ENCODE results near the gene CYP2C18.
"Not testable (repeated sequence)": the region's sequence is repeated elsewhere in the genome, so short reads cannot be mapped to it uniquely, and the experiment has no call there.

Gene CYP2C18

GRCh38 chr10:94676496-94676895, 7.0 kb upstream of the CYP2C18 start:
- Histone ChIP-seq H3K36me3 (ENCODE audit: control insufficient read depth, insufficient read depth, low read length) (no peaks in the 10 kb centered on the region), H3K4me3 (ENCODE audit: low read depth, low read length) (no peak overlapping the region), H3K4me1 (ENCODE audit: control insufficient read depth, insufficient read depth, low read length) (no peaks in the 10 kb centered on the region), H3K9me3 (ENCODE audit: control insufficient read depth, insufficient read depth, low read length) (no peaks in the 10 kb centered on the region), H3K9ac (ENCODE audit: low read depth, low read length) (no peak overlapping the region), H3K27me3 (ENCODE audit: control insufficient read depth, insufficient read depth, low read length) (no peaks in the 10 kb centered on the region)

GRCh38 chr10:94677691-94678090, 5.8 kb upstream of the CYP2C18 start:
- Histone ChIP-seq H3K27me3 (ENCODE audit: control insufficient read depth, insufficient read depth, low read length) (no peaks in the 10 kb centered on the region), H3K4me1 (ENCODE audit: control insufficient read depth, insufficient read depth, low read length) (no peaks in the 10 kb centered on the region), H3K36me3 (ENCODE audit: control insufficient read depth, insufficient read depth, low read length) (no peaks in the 10 kb centered on the region), H3K4me3 (ENCODE audit: low read depth, low read length) (no peak overlapping the region), H3K9ac (ENCODE audit: low read depth, low read length) (no peak overlapping the region), H3K9me3 (ENCODE audit: control insufficient read depth, insufficient read depth, low read length) (no peaks in the 10 kb centered on the region)

GRCh38 chr10:94678475-94678874, 5.1 kb upstream of the CYP2C18 start:
- H3K36me3 ChIP-seq (ENCODE audit: control insufficient read depth, insufficient read depth, low read length), result no peaks in the 10 kb centered on the region
- H3K9me3 ChIP-seq (ENCODE audit: control insufficient read depth, insufficient read depth, low read length), result no peaks in the 10 kb centered on the region
- H3K27me3 ChIP-seq (ENCODE audit: control insufficient read depth, insufficient read depth, low read length), result no peaks in the 10 kb centered on the region
- no peak overlapping the region for H3K9ac ChIP-seq (ENCODE audit: low read depth, low read length)
- H3K4me1 ChIP-seq (ENCODE audit: control insufficient read depth, insufficient read depth, low read length), result no peaks in the 10 kb centered on the region
- H3K4me3 ChIP-seq (ENCODE audit: low read depth, low read length), result no peak overlapping the region

GRCh38 chr10:94680544-94680943, 3.0 kb upstream of the CYP2C18 start:
- Histone ChIP-seq H3K9ac (ENCODE audit: low read depth, low read length) (no peak overlapping the region), H3K36me3 (ENCODE audit: control insufficient read depth, insufficient read depth, low read length) (no peaks in the 10 kb centered on the region), H3K9me3 (ENCODE audit: control insufficient read depth, insufficient read depth, low read length) (no peaks in the 10 kb centered on the region), H3K4me1 (ENCODE audit: control insufficient read depth, insufficient read depth, low read length) (no peaks in the 10 kb centered on the region), H3K4me3 (ENCODE audit: low read depth, low read length) (no peak overlapping the region), H3K27me3 (ENCODE audit: control insufficient read depth, insufficient read depth, low read length) (no peaks in the 10 kb centered on the region)

GRCh38 chr10:94682636-94683035, 893 bp upstream of the CYP2C18 start:
- not testable (repeated sequence) for H3K36me3 ChIP-seq (ENCODE audit: control insufficient read depth, insufficient read depth, low read length); H3K4me3 ChIP-seq (ENCODE audit: low read depth, low read length); H3K27me3 ChIP-seq (ENCODE audit: control insufficient read depth, insufficient read depth, low read length); H3K4me1 ChIP-seq (ENCODE audit: control insufficient read depth, insufficient read depth, low read length); H3K9ac ChIP-seq (ENCODE audit: low read depth, low read length); H3K9me3 ChIP-seq (ENCODE audit: control insufficient read depth, insufficient read depth, low read length)

GRCh38 chr10:94687625-94688248, 4.2 kb downstream of the CYP2C18 start:
- no peaks in the 10 kb centered on the region for H3K27me3 ChIP-seq (ENCODE audit: control insufficient read depth, insufficient read depth, low read length)
- H3K36me3 ChIP-seq (ENCODE audit: control insufficient read depth, insufficient read depth, low read length), result no peaks in the 10 kb centered on the region
- H3K9me3 ChIP-seq (ENCODE audit: control insufficient read depth, insufficient read depth, low read length), result no peaks in the 10 kb centered on the region
- no peak overlapping the region for H3K9ac ChIP-seq (ENCODE audit: low read depth, low read length)
- no peaks in the 10 kb centered on the region for H3K4me1 ChIP-seq (ENCODE audit: control insufficient read depth, insufficient read depth, low read length)
- H3K4me3 ChIP-seq (ENCODE audit: low read depth, low read length), result no peak overlapping the region

GRCh38 chr10:94706089-94706488, 22.6 kb downstream of the CYP2C18 start:
- no peaks in the 10 kb centered on the region for H3K4me1 ChIP-seq (ENCODE audit: control insufficient read depth, insufficient read depth, low read length)
- no peak overlapping the region for H3K9ac ChIP-seq (ENCODE audit: low read depth, low read length)
- no peaks in the 10 kb centered on the region for H3K9me3 ChIP-seq (ENCODE audit: control insufficient read depth, insufficient read depth, low read length)
- H3K4me3 ChIP-seq (ENCODE audit: low read depth, low read length), result no peak overlapping the region
- H3K36me3 ChIP-seq (ENCODE audit: control insufficient read depth, insufficient read depth, low read length), result no peaks in the 10 kb centered on the region
- H3K27me3 ChIP-seq (ENCODE audit: control insufficient read depth, insufficient read depth, low read length), result no peaks in the 10 kb centered on the region

GRCh38 chr10:94710578-94710977, 27.0 kb downstream of the CYP2C18 start:
- H3K9me3 ChIP-seq (ENCODE audit: control insufficient read depth, insufficient read depth, low read length), result no peaks in the 10 kb centered on the region
- no peaks in the 10 kb centered on the region for H3K36me3 ChIP-seq (ENCODE audit: control insufficient read depth, insufficient read depth, low read length)
- H3K4me1 ChIP-seq (ENCODE audit: control insufficient read depth, insufficient read depth, low read length), result no peaks in the 10 kb centered on the region
- no peak overlapping the region for H3K4me3 ChIP-seq (ENCODE audit: low read depth, low read length)
- no peak overlapping the region for H3K9ac ChIP-seq (ENCODE audit: low read depth, low read length)
- no peaks in the 10 kb centered on the region for H3K27me3 ChIP-seq (ENCODE audit: control insufficient read depth, insufficient read depth, low read length)

GRCh38 chr10:94725871-94726270, 42.3 kb downstream of the CYP2C18 start:
- Histone ChIP-seq H3K9ac (ENCODE audit: low read depth, low read length) (no peak overlapping the region), H3K4me1 (ENCODE audit: control insufficient read depth, insufficient read depth, low read length) (no peaks in the 10 kb centered on the region), H3K4me3 (ENCODE audit: low read depth, low read length) (no peak overlapping the region), H3K9me3 (ENCODE audit: control insufficient read depth, insufficient read depth, low read length) (no peaks in the 10 kb centered on the region), H3K27me3 (ENCODE audit: control insufficient read depth, insufficient read depth, low read length) (no peaks in the 10 kb centered on the region), H3K36me3 (ENCODE audit: control insufficient read depth, insufficient read depth, low read length) (no peaks in the 10 kb centered on the region)

GRCh38 chr10:94735197-94735596, 51.7 kb downstream of the CYP2C18 start:
- no peaks in the 10 kb centered on the region for H3K4me1 ChIP-seq (ENCODE audit: control insufficient read depth, insufficient read depth, low read length)
- H3K4me3 ChIP-seq (ENCODE audit: low read depth, low read length), result no peak overlapping the region
- H3K9me3 ChIP-seq (ENCODE audit: control insufficient read depth, insufficient read depth, low read length), result no peaks in the 10 kb centered on the region
- no peak overlapping the region for H3K9ac ChIP-seq (ENCODE audit: low read depth, low read length)
- no peaks in the 10 kb centered on the region for H3K36me3 ChIP-seq (ENCODE audit: control insufficient read depth, insufficient read depth, low read length)
- H3K27me3 ChIP-seq (ENCODE audit: control insufficient read depth, insufficient read depth, low read length), result no peaks in the 10 kb centered on the region

- H3K4me3 ChIP-seq (ENCODE audit: low read depth, low read length), result no peak overlapping the region
- H3K9me3 ChIP-seq (ENCODE audit: control insufficient read depth, insufficient read depth, low read length), result peaks cover 6% of the 10 kb centered on the region
- no peak overlapping the region for H3K9ac ChIP-seq (ENCODE audit: low read depth, low read length)
- no peaks in the 10 kb centered on the region for H3K27me3 ChIP-seq (ENCODE audit: control insufficient read depth, insufficient read depth, low read length)
- H3K36me3 ChIP-seq (ENCODE audit: control insufficient read depth, insufficient read depth, low read length), result no peaks in the 10 kb centered on the region
- no peaks in the 10 kb centered on the region for H3K4me1 ChIP-seq (ENCODE audit: control insufficient read depth, insufficient read depth, low read length)
Measured at GRCh38 chr10:94738588-94738987, 55.1 kb downstream of the CYP2C18 start.

GRCh38 chr10:94747137-94747536, 63.6 kb downstream of the CYP2C18 start:
- Histone ChIP-seq H3K4me3 (ENCODE audit: low read depth, low read length) (no peak overlapping the region), H3K27me3 (ENCODE audit: control insufficient read depth, insufficient read depth, low read length) (no peaks in the 10 kb centered on the region), H3K9ac (ENCODE audit: low read depth, low read length) (no peak overlapping the region), H3K4me1 (ENCODE audit: control insufficient read depth, insufficient read depth, low read length) (no peaks in the 10 kb centered on the region), H3K9me3 (ENCODE audit: control insufficient read depth, insufficient read depth, low read length) (peaks cover 8% of the 10 kb centered on the region), H3K36me3 (ENCODE audit: control insufficient read depth, insufficient read depth, low read length) (no peaks in the 10 kb centered on the region)
